Panc1 (cell line): ENCODE results near the gene CAPRIN2.
A peak's percentile ranks its signal among the peaks of the same experiment; 100 is the strongest.

ENCODE experiments used
- CTCF ChIP-seq: fragments of 450-650 bp; IDR thresholded peaks from 2 replicates; pipeline ENCODE4 v1.5.1; 2017; ENCODE audit warnings: mild to moderate bottlenecking
- POLR2AphosphoS5 ChIP-seq: IDR thresholded peaks from 2 replicates; pipeline ENCODE4 v1.6.1; 2012; ENCODE audit warnings: mild to moderate bottlenecking, low read depth, low read length, moderate library complexity

- TF ChIP-seq CTCF (peak; percentile 36), POLR2AphosphoS5 (no peak)
Measured at GRCh38 chr12:30797689-30798088, 42.9 kb upstream of the CAPRIN2 start.
